ENCODE data around the gene KRTAP3-2.

KRTAP3-2 gene

DNA sequence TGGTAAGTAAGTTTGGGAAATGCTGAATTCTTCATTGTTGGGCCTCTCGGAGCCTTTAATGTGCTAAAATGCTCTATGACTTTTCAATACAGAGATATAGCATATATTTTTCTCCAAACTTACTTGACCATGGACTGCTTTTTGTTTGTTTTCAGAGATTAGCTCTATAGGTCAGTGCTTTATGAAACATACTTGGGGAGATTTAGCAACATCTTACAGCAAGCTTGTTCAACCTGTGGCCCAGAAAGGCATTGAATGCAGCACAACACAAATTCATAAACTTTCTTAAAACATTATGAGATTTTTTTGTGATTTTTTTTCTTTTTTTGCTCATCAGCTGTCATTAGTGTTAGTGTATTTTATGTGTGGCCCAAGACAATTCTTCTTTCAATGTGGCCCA lies 10.2 kb upstream of the KRTAP3-2 start:
- DNase-seq, result no peak

DNA sequence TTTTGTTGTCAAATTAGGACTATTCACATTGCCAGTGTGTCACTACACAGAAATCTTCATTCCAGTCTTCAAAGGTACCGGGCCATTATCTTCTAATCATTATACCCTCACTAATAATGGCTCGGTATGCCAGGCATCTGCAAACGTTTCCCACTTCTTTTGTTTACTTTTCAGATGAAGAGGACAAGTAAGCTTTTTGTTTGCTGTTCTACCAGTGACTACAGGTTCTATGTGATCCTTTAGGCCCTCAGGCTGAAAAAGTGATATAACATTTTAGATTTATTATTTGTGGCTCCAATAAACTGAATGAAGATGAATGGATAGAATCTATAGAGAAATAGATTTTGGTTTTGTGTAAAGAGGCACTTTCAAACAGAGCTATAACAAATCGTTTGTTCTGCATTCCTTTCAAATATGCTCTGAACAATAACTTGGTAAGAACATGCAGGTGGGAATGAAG lies 9.6 kb upstream of the KRTAP3-2 start:
- peak; percentile 51 for DNase-seq

DNA sequence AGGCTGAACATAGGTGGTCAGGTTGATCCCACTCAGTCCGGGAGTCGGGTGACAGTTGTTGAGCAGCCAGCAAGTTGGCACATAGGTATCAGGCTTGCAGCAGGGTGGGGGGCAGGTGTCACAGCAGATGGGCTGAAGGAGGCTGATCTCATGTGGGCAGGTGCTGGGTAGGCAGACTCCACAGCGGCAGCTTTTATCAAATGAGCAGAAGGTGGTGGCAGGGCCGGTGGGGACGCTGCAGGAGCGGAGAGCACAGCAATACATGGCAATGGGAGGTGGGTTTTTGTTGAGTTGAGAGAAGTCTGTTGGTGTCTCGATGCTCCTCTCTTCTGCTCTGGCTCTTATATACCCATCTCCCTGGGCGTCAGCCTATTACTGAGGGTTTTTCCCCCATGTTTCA lies 9.1 kb upstream of the KRTAP3-2 start, which contains the start of gene KRTAP3-1:
Gene KRTAP3-1, minus strand, starts transcription at position 318 of the 400 bp plus-strand sequence. Its CDS starts 54 bp downstream, at position 264.
- peak; percentile 79 for DNase-seq

DNA sequence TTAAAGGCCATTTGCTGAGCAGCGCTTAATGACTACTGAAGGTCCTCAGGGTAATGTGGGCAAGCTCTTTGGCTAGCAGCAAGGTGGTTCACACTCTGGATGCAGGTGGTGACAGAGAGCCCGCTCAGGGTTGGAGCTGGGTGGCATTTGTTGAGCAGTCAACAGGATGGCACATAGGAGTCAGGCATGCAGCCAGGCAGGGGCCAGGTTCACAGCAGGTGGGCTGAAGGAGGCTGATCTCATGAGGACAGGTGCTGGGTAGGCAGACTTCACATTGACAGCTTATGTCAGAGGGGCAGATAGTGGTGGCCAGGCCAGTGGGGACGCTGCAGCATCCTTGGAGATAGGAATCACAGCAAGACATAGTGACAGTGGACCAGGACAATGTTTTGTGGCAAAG lies 4.7 kb upstream of the KRTAP3-2 start:
- DNase-seq, result peak; percentile 46

DNA sequence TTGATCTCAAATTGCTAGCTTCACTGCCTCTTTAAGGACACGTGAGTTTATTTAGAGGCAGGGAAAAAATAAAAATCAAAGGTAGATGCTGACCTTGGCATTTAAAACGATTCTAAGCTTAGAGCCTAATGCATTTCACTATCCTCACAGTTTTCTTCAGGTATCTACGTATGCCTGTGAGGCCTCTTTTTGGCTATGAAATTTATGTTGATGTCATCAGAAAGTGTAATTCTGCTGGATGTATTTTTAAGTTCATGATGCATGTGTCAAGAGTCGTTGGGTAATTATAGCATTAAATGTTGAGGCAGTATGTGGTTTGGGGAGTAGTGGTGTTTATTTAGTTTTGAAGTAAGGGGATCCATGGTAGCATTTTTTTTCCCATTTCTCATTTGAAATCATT lies 4.2 kb upstream of the KRTAP3-2 start:
- DNase-seq, result no peak

DNA sequence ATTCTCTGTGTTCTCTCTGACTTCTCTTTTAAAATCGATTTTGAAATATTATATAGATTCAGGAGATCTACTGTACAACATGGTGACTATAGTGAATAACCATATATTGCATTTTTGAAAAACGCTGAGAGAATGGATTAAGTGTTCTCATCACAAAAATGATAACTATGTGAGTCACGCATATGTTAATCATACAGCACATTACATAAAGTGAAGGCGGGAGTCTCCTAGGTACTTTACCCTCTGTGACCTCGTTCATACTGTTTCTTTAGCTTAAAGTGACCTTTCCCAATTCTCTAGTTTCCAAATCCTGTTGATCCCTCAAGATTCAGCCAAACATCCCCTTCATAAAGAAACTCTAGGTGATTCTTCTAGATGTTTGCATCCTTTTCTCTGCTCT lies 3.1 kb upstream of the KRTAP3-2 start:
- DNase-seq, result no peak

DNA sequence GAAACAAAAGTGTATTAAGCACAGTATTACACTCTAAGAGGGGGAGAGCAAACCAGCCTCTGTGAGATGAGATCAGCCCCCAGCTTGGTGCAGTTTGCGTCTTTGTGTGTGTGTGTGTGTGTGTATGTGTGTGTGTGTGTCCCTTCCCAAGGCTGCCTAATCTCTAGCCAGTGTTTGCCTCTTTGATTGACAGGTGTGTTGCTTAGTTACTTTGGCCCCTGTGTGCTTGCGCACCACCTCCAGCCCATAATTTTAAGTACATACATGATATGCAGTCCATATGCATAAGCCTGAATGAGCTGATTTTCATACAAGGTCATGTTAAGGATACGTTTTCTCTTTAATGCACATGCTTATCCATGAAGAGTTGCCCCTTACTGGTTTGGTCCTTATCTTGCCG lies 2.1 kb upstream of the KRTAP3-2 start:
- no peak for DNase-seq

DNA sequence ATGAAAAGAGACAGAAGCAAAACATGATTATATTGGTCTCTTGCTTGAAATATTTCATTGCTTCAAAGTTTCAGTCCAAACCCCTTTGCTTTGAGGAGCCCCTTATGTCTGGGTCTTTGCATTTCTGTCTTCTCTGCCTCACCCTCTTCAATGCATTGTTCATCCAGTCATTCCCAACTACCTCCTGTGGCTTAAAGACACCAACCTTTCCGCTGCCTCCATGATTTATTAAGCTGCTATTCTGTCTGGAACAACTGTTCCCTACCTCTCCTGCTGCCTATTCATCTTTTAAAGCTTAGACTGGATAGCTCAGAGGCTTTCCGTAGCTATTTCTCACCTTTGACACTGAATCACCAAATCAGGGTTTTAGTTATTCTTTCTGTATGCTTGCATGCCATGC lies 2.3 kb downstream of the KRTAP3-2 start:
- DNase-seq, result no peak

DNA sequence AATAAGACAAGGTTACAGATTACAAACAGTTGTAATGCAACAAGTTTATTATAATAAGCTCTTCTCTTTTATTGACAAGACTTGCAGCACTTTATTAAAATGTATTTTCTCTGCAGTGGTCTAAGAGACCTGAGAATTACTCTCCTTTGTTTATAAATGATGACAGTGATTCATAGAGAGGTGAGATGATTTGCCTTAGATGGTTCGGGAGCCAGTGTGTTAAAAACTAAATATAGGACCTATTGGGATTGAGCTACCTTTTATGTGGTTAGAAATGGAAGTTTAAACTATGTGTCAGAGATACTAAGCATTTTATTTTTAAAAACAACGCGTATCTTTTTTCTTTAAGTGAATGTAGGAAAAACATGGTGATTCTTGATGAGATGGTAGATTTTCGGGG lies 2.9 kb downstream of the KRTAP3-2 start:
- DNase-seq, result no peak

DNA sequence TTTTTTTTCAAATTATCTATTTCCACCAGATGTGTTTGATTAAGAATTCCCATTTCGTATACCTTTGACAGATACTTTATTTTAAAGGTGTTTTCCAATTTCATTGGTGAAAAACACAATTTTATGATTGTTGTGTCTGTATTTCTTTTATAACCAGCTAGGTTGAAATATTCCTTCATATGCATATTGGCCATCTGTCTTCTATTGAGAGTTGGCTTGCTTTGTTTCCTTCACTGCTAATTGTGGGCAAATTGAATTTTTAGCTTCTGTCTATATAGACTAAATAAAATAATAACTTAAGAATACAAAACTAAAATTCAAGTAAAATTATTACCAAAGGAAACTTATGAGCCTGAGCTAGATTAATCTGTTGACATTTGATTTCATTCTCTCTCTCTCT lies 4.6 kb downstream of the KRTAP3-2 start:
- no peak for DNase-seq

DNA sequence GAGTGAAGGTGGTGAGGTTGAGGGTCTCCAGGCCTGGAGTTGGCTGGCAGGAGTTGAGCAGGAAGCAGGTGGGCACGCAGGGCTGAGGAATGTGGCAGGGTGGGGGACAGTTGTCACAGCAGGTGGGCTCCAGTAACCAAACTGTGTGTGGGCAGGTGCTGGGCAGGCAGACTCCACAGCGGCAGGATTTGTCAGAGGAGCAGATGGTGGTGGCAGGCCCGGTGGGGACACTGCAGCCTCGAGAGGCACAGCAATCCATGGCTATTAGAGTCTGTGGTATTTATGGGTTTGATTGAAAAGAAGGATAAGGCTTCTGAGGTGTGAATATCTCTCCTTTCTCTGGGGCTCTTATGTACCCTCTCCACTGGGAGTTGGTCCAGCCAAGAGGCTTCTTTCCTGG lies 5.9 kb downstream of the KRTAP3-2 start, which contains the start of gene KRTAP3-3:
Gene KRTAP3-3, minus strand, starts transcription at position 326 of the 400 bp plus-strand sequence. Its CDS starts 67 bp downstream, at position 259.
- DNase-seq, result no peak

DNA sequence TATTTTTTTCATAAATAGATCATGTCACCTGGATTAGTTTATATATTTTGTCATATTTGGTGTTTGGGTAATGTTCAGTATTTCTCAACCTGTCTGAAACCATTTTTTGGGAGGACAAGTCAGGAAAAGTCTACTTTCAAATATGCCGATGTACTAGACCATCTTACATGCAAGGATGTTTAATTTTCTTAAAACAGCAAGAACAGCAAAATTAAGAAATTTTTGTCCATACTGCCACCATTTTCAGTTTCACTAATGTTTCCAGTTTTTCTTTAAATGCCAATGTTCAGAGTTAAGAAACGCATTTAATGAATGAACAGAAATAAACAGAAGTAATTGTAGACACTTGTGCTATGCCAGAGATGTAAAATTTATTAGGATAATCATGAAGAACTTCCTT lies 6.6 kb downstream of the KRTAP3-2 start:
- DNase-seq, result no peak

DNA sequence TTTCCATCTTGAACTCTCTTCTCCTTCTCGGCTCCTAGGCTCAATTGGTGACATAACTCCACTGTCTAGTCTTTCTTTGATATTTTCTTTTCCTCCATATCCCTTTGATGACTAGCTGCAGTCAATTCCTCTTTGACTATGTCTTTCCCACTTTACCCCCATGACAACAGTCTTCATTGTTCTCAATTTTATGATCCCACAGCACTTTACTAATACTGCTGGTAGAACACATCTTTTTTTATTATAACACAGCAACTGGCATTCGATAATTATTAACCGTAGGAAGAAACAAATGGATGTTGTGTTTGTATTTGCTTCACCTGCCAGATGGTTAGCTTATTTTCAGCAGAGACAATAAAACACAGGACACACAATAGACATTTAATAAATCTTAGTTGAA lies 7.0 kb downstream of the KRTAP3-2 start:
- no peak for DNase-seq

DNA sequence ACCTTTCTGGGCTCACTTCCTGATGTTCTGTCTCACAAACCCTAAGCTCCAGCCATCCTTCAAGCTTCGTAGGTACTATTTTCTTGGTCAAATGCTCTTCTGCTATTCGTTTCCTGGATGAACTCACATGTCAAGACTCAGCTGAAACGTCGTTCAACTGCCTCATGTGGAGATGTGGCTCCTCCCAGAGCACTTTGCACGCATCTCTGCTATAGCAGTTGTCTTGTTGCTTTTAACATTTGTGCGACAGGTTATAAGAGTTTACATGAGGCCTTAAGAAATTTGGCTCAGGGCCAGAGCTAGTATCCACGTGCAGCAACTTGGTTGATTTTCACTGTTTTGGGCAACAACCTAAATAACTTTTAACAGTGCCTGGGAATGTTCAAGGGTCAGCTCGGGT lies 12.8 kb downstream of the KRTAP3-2 start:
- no peak for DNase-seq

DNA sequence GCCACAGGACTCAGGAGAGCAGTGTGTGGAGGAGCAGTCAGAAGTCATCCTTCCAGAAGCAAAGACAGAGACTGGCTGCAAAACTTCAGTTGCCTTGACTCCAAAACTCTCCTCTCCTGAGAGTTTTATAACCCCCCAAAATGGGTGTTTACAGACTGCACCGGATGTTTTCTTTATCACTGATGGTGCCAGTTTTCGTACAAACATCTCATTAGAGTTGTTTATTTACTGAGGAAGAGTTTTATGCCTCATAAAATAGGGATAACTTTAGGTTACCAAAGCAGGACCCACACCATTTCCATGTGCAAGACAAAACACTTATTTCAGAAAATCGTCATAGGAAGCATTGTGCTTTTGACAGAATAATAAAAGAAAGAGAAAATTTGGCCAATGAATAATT lies 15.5 kb downstream of the KRTAP3-2 start, which contains the start of gene KRT40:
Gene KRT40, minus strand, starts transcription at position 101 of the 400 bp plus-strand sequence. Its CDS starts 53 bp downstream, at position 48.
- DNase-seq, result no peak

DNA sequence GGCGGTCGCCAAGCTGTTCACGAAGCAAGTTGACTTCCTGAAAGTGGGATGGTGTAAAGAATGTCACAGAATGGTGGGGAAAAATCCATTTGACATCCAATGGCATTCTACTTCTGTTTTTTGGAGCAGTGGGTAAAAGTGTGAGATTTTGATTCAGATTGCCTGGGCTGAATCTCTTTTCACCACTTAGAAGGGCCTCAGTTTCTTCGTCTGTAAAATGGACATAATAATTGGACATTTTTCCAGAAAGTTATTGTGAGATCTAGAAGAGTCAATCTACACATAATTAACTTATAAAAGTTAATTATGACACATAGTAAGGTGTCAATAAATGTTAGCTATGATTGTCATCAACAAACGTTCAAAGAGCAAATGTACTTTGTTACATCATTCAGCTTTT lies 18.6 kb downstream of the KRTAP3-2 start:
- DNase-seq, result no peak

DNA sequence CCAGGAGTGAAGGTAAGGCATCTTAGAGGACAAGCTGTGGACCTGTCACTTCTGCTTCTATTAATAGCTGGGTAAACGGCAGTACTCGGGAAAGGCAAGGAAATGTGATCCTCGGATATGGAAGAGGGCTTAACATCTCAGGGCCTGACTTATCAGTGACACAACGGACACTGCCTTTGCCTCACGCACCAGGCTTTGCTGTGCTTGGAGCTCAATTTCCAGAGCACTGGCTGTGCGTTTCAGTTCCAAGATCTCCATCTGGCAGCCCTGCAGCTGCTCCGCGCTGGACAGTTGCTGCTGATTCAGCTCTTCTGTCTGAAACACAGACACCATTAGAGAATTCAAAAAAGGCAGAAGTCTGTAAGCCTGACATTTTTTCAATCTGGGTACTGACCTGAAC lies 19.1 kb downstream of the KRTAP3-2 start:
- no peak for DNase-seq

DNA sequence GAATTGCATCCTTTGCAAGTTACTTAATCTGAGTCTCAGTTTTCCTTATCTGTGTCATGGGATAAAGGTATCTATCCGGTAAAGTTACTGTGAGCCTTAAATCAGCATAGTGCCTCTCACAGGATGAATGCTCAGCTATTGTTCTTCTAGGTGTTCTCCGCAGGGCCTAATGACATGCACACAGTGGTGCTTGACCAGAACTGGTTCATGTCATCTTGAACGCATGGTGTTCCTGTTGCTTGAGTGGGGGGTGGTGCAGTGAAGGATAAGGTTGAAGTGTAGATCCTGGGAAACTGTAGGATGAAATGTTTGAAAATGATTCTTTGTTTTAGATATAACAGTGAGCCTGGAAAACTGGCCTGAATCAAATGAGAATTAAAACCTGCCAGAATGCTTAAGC lies 19.6 kb downstream of the KRTAP3-2 start:
- no peak for DNase-seq

DNA sequence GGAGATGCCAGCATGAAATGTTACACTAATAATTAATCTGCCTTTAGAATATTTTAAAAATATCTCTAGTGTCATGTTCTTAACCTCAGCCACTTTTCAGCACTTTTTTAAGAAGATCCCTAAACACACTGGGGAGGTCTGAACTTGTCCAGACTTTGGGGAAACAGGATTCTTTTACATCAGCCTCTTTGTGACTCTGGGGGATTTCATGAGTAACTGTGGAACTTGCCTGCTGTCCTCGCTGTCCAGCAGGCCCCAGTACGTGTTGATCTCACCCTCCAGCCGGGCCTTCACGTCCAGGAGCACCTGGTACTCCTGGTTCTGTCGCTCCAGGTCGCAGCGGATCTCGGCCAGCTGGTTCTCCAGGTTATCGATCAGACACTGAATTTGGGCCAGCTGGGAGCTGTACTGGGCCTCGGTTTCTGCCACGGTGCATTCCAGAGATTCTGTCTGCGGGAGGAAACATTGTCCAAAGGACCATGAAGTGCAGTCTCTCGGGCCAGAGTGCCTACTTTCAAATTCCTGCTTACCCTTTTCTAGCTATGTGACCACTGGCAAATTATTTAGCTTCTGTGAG lies 21.0 kb downstream of the KRTAP3-2 start:
- DNase-seq, result no peak

DNA sequence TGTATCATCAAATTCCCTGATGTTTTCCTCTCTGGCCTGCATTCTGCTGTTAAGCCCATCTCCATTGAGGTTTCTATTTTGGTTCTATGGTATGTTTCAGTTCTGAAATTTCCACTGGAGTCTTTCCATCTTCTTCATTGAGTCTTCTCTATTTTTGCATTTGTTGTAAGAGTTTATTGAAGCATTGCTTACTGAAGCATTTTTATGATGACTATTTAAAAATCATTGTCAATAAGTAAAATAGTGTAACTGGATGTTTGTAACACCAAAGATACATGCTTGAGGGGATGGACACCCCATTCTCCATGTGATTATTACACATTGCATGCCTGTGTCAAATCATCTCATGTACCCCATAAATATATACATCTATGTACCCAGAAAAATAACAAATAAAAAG lies 24.2 kb downstream of the KRTAP3-2 start:
- no peak for DNase-seq

DNA sequence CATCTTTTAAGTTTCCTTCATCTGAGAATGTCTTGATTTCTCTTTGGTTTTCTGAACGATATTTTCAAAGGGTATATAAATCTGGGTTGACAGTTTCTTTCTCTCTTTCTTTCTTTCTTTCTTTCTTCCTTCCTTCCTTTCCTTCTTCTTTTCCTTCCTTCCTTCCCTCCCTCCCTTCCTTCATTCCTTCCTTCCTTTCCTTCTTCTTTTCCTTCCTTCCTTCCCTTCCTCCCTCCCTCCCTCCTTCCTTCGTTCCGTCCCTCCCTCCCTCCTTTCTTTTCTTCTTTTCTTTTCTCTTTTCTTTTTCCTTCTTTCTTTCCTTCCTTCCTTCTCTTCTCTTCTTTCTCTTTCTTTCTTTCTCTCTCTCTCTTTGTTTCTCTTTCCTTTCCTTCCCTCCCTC lies 25.3 kb downstream of the KRTAP3-2 start:
- DNase-seq, result no peak

DNA sequence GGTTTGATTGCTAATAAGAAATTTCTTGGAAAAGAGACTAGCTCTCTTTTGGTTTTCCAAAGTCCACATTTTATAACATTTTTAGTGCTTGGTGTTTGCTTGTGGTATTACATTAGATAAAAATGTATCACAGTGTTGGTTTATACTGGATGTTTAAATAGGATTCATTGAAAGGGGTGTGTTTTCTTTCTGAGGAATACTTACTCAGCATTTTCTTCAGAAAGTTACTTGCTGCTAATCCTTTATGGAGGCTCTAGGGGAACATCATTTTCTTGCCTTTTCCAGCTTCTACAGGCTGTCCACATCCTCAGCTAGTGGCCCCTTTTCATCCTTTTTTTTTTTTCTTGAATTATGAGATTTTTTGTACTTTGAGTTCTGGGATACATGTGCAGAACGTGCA lies 32.1 kb downstream of the KRTAP3-2 start:
- no peak for DNase-seq

DNA sequence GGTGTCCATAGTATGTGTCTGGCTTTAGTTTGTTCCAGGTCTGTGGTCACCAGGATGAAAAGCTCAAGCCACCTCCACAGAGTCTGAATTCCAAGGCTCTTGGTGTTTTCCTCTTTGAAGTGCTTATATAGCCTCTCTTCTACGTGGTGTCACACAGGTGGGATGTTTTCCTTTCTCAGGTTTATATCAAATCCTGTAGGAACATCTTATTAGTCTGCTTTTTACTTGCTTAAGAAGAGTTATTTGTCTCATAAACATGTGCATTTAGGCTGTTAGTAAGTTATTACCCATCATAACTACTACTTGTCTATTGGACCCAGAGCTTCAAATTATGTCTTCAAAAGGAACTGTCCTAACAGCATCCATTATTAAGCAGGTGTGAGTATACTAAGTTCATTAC lies 32.9 kb downstream of the KRTAP3-2 start, which contains the start of gene KRT39:
Gene KRT39, minus strand, starts transcription at position 101 of the 400 bp plus-strand sequence. Its CDS starts 92 bp downstream, at position 9.
- DNase-seq, result no peak

DNA sequence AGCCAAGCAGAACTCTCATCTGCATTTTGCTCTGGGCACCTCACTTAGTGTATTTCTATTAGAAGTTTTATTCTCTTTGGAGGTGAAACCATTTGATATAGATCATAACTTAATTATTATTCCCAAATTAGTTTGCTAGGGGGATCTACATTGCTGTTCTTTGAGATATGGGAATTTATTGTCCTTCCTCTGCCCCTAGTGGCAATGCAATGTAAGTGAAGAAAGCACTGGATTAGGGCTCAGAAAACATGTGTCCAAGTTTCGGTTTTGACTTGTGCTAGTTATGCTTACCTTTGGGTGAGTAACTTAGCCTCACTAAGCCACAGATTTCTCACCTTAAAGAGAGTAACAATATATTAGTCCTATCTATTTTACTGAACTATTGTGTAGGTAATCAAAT lies 35.9 kb downstream of the KRTAP3-2 start:
- DNase-seq, result no peak

DNA sequence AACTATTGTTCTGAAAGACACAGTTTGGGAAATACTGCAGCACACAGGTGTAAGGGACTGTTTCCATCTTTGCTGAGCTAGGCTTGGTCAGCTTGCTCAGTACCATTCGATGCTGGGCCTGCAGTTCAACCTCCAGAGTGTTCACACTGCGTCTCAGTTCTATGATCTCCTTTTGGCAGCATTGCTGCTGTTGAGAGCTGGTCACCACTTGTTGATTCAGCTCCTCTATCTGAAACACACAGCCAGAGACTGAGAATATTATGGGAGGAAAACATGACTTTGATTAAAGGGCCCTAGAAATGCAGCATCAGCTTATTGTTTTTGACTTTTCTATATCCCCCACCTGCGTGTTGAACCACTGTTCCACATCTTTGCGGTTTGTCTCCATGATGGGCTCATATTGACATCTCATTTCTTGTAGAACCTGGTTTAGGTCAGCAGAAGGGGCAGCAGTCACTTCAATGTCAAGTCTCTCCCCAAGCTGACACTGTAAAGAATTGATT lies 37.6 kb downstream of the KRTAP3-2 start:
- no peak for DNase-seq
